GF-D8 (cell line): ENCODE data around the gene USP6NL.

Source experiments
- DNase-seq: peaks from one replicate; lab custom pipeline; 2025; lab: John Stamatoyannopoulos, UW

Gene USP6NL

DNA sequence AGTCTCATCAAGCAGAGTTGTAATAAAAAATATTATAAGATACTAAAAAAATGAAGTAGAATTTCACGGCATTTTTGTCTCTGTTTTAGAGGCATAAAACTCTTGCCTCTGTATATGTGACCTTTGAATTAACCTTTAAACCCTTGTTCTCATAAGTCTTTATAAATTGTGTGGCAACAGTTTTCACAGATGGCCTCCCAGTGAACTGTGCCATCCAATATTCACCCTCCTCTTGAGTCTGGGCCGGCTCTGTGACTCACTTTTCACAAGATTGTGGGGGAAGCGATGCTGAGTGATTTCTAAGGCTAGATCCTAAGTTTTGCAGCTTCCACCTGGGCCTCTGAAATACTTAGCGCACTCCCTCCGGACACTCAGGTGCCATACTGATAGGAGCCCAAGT, 4.6 kb upstream of the USP6NL start:
- DNase-seq: no peak

DNA sequence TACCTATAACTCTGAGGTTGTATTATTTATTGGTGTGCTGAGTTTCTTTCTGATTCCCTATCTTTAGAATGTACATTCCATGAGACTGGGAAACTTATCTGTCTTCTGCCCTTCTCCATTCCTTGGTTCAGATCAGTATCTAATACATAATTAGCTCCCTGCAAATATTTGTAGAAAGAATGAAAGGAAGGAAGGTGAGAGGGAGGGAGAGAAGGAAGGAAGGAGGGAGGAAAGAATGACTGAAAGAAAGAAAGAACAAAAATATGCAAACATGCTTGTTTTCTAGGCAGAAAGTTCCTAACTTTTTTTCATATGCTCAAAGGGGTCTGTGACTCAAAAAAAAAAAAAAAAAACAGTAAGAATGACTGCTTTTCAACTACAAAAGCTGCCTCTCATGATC, 3.9 kb upstream of the USP6NL start:
- DNase-seq: no peak

DNA sequence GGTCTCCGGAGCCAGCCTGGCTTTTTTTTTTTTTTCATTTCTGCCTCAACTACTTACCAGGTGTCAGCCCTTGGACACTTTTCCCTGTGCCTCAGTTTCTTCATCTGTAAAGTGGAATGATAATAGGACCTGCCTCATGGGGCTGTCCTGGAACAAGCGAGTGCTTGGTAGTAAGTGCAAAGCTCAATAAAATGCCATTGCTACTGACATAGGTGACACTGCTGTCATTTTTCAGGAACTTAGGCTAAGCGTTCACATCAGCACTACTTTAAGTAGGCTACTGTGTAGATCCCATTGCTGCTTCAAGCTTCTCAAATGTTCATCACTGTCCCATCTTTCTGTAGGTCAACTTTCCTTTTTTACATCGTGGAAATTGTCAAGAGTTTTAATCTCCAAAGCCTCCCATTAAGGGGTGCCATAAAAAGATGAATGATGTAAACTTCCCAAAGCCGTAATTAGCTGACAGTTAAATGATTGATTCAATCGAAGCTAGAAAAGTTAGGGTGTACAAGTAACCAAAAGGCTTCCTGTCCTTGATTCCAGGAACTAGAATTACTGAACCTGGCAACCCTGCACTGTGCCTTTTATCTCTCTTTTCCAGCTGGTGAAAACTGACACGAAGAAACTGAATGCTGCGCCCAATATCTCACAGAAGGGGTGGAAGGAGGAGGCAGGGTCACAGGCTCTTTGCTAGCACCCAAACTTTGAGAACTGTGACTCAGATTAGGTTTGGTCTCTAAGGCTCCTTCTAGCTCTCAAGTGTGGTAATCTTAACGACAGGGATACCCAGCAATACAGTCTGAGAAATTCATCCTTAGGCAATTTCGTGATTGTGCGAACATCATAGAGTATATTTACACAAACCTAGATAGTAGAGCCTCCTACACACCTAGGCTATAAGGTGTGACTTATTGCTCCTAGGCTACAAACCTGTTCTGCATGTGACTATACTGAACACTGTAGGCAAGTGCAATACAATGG, 861 bp upstream of the USP6NL start:
- DNase-seq: peak; percentile 39

DNA sequence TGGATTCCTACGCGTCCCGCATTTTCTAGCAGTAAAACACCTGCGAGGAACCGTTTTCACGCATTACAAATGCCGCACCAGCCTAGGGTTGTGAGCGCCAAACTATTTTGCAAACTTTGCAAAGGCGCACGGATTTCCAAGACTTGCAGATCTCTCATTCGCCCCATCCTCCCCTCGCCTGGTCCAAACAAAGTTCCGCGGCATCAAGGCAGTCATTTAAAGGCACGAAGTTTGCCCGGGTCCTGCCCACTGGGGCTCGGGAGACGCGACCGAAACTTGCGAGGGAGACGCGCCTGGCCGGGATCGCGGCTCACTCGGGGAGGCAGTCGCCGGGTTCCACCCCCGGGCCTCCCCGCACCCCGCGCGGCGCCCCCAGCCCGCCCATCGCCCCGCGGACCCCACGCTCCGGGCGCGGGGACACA, 613 bp downstream of the USP6NL start:
- DNase-seq: no peak

DNA sequence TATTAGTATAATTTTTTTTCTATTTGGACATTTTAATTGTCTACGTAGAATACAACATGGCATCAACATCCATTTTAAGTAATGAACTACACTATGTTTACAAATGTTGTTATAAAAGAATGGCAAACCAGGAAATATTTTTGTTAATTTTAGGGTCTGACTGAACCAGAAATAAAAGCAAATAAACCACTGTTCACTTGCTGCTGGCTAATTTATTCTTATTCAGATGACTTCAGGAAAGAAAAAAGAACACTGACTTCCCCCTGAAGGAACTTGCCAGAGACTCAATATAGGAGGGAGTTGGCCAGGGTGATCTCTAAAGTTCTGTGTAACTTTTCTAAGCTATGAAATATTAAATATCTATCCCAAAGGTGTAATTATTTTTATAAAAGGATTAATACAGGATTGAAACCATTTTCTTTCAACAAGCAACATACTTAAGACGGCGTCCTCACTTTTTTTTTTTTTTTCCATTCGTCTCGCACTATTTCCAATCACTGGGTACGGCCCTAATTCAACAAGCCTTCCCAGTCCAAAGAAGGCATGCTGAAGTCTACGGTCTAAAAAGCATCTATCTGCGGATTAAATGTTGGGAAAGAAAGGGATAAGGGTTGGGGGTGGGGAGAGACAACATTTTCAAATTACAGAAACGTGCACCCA, 1.2 kb downstream of the USP6NL start:
- no peak for DNase-seq

DNA sequence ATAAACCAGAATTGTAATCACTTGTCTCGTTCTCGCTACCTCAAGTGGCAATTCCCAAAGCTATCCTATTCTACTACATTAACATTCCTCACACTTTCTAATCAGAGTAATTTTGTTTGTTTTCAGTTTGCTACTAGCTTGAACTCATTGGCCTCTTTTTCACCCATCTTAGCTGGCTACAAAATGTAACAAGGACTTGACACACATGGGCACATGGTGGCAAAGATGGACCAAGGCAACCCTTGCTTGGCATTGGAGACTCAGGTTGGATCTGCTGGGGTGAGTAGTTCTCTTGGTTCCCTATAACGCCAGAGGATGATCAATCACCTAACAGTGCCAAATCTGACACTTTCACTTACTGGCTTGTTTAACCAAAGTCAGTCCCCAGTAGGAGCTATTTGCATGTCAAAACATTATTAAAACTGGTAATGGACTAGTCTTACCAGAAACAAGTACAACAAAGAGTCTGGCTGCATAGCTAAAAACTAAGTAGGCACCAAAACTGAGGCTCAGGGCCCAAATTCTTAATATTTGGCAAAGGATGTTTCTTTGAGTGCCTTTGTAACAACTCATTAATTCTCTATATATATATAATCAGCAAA, 1.9 kb downstream of the USP6NL start:
- DNase-seq: no peak

DNA sequence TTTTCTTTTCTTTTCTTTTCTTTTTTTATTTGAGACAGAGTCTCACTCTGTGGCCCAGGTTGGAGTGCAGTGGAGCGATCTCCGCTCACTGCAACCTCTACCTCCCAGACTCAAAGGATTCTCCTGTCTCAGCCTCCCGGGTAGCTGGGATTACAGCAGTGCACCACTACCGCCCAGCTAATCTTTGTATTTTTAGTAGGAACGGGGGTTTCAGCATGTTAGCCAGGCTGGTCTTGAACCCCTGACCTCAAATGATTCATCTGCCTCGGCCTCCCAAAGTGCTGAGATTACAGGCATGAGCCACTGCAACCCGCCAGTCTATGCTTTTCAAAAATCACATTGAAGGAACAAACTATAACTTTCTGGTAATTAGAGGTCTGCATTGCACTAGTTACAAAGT, 2.4 kb downstream of the USP6NL start:
- no peak for DNase-seq

DNA sequence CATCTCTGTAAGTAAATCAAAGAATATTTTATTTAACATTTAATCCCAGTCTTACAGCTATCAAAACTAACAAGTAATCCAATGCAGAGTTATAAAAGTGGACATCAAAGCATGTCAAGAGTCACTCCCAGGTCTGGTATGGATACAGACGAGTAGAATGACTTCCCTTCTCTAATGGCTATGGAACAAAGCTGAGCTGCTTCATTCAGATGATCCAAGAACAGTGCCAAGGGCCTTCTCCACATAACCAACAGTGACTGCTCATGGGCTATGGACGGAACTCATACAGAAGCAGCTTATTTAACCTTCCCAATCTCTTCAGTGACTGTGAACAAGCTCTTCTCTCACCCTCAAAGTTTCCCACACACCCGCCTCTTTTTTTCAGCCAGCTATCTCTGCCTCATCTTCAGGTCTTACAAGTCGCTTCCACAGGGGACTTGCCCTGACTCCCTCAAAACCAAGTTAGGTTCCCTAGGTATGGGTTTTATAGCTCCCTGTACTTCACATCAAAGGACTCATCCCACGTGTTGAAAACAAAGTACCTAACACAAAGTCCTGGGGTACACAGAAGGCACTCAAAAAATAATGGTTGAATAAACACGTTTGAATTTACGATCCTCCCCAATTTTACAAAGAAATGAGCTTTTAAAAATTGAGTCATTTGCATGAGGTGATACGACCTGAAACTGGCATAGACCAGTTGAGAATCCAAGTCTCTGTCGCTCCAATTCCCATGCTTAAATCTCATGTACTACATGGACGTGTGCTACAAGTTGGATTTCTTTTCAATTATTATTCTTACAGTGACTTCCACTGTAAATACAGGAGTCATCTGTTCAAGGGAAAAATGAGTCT, 3.1 kb downstream of the USP6NL start:
- DNase-seq: no peak

DNA sequence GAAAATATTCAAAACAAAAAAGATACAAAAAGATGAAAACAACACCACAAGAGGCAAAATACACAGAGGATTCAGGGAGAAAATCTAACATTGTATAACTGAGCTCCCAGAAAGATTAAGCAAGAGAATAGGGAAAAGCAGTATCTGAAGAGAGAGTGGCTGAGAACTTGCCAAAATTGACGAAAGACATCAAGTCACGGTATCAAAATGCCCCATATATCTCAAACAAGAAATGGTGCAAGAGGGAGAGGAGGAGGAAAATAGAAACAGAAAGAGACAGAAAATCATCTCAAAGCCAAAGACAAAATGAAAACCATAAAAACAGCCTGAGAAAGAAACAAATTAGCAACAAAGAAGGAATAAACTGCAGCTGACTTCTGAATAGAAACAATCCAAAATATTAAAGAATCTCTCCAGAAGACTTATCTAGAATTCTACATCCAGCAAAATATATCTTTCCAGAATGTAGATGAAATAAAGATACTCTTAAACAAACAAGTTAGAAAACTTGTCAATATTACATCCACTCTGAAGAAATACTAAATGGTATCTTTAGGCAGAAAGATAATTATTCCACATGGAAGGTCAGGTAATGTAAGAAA, 5.5 kb downstream of the USP6NL start:
- no peak for DNase-seq

DNA sequence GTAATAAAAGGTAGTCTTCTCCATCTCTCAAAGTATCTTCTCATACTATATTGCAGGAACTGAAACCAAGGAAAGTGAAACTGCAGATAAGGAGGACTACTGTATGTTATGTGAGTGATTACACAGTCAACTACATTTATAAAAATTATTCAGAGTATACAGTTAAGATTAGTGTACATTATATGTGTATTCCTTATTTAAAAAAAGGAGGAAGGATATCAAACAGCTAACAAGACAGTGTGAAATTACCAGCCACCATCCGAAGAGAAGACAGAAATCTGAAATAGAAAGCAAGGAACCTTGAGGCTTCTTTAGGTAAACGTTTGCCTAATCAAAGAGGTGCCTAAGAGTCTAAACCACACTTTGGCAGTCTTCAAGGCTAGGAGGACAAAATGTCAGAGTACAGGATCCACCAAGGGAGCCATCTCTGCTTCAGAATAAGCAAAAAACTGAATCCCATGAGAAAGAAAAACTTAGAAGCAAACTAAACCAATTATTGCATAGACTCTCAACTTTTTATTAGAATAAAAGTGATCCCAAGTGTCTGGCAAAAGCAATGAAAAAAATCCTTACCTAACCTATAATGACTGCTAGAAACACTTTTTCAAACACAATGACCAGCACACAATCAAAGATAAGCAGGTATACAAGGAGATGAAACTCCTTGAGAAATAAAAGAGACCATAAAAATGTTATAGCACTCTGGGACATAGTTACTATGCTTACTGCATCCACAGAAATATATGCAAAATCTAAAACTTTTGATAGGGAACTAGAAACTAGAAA, 6.4 kb downstream of the USP6NL start:
- DNase-seq: no peak

DNA sequence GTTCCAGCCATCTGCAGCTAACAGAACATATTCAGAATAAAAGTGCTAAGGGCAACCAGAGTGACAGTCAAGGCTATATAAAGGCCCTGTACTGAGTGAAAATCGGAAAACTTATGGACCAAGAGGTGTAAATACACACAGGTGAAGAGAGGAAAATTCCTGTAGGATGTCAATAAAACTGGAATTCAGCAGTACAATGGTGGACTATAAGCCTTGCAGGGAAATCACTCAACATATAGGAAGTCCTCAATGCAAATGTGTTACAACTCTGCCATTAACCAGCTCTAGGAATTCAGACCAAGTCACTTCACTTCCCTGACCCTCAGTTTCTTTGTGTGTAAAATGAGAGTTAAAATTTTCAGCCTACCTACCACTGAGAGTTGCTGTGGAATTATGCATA, 7.7 kb downstream of the USP6NL start:
- DNase-seq: no peak

DNA sequence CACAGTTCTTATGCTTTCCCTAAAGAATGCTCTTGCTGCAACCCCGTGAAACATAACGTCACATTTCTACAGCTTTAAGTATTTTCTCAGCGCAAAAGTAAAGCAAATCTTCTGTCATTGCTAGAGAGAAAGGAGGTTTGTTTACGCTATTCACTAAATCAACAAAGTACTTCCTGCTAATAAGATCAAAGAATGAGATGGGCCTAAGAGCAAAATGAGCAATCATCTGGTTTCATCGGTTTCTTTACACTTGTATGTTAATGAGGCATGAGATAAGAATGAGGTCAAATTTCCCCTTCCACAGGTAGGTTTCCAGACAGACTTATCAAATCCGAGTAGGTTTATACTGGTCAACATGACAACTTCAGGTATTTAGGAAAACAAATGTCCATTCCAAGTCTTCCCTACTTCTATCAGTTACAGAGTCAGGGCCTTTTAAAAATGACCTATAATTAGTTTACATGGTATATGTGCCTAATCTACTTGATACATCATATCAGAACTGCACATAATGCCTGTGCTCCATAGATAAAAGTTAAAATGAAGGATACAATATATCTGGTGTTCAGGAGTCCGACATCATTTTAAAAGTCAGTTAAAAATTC, 8.4 kb downstream of the USP6NL start:
- DNase-seq: no peak

DNA sequence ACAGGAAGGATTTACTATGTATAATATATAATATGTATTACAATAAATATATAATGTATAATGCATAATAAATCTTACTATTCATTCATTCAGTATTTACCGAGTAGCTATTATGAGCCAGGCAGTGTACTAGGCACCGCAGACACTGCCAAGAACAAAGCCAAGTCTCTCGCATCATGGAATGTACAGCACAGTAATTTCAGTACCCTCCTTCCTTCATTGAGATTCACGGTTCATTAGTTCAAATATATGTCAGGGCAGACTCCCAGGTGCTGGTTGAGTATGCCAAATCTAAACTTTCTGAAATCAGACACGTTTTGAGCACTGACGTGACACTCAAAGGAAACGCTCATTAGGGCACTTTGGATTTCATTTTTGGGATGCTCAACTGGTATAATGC, 9.1 kb downstream of the USP6NL start:
- no peak for DNase-seq

DNA sequence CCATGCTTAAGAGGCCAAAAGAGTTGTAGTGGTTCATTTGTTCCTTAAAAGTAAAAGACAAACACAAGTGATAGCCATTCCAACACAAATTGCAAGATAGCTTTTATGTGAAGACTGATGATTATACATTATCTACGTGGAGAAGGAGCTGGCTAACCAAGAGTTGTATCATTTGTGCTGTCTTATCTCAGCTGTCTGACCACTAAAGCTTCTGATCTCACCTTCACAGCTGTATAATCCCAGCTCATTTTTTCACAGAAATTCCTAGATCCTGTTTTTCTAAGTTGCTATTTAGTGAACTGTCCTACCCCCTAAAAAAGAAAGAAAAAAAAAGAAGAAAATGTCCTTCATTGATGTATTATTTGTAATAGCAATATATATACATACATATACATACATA, 9.8 kb downstream of the USP6NL start:
- no peak for DNase-seq

DNA sequence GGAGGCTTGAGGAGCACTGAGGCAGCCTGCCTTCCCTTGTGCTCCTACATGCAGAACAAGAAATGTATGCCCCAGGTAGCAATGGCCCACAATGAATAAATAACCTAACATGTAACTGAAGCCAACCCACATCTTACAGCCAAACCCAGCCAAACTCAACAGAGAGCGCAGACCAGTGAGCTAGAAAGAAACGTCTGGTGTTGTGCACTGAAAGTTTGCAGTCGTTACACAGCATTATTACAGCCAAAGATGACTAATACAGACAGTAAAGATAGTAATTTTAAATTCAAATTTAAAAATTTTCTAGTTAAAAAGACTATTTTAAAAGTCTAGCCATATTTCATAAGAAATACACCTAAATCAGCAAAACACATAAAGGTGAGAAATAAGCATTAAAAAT, 11.2 kb downstream of the USP6NL start:
- DNase-seq: no peak

DNA sequence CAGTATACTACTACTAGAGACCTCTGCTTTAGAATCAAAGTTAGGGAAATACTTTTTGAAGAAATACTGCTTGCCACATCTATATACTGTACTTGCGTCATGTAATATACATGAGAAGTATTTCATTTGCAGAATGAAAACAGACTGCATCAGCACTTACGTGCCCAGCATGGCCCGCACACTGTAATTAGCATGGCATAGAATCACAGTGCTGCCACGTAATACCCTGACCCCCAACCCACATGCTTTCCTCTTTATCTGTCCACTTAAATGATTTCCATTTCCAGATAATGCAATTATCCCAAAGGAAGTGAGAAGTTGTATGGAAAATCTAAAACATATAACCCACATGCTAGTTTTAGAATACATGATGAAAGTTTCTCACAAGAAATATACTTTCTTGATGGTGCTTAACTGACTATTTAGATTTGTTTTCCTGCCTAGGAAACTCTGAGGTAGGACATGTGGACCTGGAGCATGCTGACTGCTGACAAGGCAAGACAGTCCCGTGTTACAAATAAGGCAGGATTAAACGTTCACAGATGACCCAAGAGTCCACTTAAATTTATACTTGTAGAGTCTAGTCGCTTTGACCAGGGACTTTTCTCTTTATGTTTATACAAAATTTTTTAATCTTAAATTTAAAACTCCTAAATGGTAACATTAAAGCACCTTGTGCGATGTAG, 12.6 kb downstream of the USP6NL start:
- no peak for DNase-seq

DNA sequence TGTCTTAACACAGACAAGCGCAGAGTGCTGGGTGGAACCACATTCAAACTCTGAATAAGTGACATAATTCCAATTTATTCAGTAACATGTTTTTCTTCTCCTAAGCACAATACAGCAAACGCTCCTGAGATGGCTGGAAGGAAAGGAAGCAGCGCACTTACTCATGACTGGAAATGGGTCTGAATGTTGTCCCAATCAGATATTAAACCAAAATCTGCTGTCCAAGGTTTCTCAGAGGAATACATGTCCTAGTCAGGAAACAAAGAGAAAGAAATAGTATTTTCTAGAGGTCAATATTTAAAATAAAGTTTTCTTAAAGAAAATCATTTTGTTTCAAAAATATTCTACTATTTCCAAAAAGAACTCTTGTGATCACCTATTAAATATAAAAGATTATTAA, 14.0 kb downstream of the USP6NL start:
- DNase-seq: no peak

DNA sequence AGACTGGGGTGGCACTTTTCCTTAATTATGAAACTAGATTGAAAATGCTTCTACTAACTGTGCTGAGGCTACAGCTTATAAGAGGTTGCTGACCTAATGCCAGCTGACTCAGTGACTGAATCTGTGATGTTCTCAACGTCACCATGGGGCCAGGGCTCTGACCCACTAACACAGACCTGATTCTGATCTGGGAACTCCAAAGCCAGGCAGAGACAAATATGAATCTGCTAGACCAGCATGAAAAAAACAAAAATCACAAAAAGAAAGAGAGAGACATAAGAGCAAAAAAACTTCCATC, 16.1 kb downstream of the USP6NL start:
- DNase-seq: no peak

DNA sequence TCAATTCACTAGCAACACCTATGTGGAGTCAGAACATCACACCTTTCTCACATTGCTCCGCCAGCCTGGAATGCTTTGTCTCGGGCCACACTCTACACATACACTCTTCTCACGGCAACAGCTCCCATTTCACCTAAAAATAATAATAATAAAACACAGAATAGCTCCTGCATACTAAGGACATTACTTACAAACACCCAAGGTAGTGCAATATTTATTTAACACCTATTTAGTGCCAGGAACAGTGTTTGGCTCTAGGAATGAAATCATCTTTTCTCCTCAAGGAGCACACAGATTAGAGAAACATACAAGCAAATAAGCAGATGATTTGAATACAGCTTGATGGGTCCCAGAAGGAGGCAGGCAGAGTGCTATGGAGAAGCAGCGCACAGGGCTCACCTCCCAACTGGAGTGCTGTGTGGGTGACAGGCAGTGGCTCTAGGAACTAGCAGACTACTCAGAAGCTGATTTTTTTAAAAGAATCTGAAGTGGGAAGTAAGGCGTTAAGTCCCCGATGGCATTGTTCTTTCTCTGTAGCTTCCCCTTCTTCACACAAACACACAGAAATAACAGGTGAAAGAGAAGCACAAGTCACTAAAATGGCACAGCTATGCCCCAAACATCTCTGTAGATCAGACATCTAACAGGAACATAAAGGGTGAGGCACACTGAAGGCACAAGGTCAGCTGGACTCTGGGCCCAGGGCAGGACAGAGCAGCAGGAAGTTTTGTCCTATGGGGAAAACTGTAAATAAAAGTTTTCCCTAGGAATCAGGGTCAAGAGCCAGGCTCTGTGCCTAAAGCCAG, 16.7 kb downstream of the USP6NL start:
- DNase-seq: peak; percentile 23
